Measurements from ENCODE around the gene SPATA6L.

- TF ChIP-seq CTCF (conservative IDR thresholded peaks at IDR 0.05): no peak
- no peak for TF ChIP-seq EZH2 (IDR thresholded peaks at IDR 0.05; ENCODE audit: low read depth)
These were observed 3.1 kb downstream of the SPATA6L start for GRCh38 chr9:4662989-4663792.
